Cardiac septum (tissue), 1 donor: Measurements from ENCODE around the gene TASP1. TPM values are rescaled to one million over a fixed set of nuclear protein-coding genes. Genes with fewer than 3 reads are reported as not detected.
"Not testable (repeated sequence)": the region's sequence is repeated elsewhere in the genome, so short reads cannot be mapped to it uniquely, and the experiment has no call there.

ENCODE experiments used
- DNase-seq: peaks from one replicate; pipeline ENCODE4 v3.0.0-alpha.2; 2020; ENCODE audit warnings: low spot score
- intact Hi-C: fragments of 100-400 bp; cut with DNase I; formaldehyde crosslinking; loops from one replicate; pipeline ENCODE4 v1.14.0; 2022
- total RNA-seq: library from RNA; stranded (reverse); fragmentation: NEBNext Ultra II Directional; extraction: Animal tissue kit (Norgen Biotek cat#: 25700); gene quantifications from one replicate; pipeline ENCODE4 v1.2.1, GENCODE V29; 2021
- donor health status: DM: no; HTN: no; CAD: no.

TASP1 gene
- total RNA-seq, 1 donor from 2014 or later, result 9.7 TPM

DNA sequence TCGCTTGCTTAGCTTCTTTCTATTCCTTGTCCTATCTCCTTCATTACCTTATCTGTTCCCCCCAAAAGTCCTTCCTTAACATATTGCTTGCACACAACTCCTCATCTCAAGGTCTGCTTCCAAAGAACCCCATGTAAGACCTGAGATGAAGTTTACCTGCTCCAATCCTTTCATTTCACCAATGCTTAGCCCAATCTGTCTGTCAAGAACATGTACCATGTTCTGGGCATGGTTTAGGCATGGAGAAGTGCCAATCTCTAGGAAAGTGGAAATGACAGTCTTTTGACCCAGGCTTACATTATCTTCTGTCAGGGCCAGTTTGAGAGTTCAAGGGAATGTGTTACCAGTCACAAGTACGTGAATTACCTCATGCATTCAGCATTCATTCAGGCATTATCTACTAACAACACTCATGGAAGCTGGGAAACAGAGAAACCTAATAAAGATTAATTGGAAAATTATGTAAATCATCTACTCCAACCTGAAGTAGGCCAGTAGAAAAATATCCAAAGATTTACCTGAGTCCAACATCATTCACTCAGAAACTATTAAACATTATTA is 15.8 kb upstream of the TASP1 start:
- DNase-seq, result no peak
- intact Hi-C loops, result loop anchor here (5.0 kb wide), 1 partner anchor 128 kb away; the partner anchor contains the start of gene ESF1

DNA sequence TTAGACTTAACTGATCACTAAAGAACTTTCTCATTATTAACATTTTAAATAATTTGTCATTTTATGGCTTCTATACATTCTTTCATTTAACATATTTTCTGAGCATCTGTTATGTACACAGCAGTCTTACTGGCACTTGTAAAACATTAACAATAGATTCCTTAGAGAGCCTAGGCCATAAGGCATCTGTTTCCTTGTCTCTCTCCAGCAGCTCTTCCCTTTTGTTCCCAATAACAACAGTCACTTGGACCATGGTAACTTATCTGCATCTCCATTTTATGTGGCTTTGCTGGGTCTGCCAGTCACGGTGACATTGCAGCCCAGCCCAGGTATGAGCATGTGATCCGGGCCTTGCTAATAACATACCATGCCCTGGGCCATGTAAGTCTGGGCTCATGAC is 11.7 kb upstream of the TASP1 start:
- no peak for DNase-seq
- intact Hi-C loops, result loop anchor here (5.0 kb wide), 1 partner anchor 132 kb away; the partner anchor contains the start of gene ESF1

DNA sequence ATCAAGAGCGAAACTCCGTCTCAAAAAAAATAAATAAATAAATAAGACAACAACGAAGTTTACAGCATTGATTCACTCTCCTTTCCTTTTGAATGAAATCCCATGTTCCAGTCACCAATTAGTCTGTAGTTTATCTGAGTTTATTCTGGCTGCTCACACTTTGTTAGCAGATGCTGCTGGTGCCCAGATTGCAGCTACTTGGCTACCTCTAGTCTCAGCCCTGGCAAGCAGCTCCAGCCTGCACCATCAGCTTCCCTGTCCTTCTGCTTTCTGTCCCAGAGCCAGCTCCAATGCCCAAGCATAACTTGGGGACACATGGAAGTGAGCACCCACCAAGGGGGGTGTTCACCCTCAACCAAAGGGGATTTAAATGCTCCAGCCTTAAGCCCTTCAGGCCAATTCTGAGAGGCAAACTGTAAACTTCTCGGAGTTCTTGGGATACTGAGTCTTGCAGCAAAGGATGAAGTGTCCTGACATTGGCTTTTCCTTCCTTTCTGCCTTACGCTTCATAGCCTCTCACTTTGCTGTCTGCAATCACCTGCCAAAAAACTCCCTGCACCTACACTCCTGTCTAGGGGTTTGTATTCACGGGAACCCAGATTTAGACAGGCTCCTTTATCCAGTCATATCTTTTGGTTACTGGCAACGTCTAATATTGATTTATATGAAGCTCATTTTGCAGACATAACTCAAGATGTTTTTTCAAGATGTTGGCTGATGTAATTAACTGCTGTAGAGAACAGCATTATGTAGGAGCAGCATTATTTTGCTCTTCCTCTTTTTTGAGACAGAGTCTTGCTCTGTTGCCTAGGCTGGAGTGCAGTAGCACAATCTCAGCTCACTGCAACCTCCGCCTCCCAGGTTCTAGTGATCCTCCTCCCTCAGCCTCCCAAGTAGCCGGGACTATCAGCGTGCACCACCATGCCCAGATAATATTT is 9.8 kb upstream of the TASP1 start:
- intact Hi-C loops, result no loop called here
- no peak for DNase-seq

DNA sequence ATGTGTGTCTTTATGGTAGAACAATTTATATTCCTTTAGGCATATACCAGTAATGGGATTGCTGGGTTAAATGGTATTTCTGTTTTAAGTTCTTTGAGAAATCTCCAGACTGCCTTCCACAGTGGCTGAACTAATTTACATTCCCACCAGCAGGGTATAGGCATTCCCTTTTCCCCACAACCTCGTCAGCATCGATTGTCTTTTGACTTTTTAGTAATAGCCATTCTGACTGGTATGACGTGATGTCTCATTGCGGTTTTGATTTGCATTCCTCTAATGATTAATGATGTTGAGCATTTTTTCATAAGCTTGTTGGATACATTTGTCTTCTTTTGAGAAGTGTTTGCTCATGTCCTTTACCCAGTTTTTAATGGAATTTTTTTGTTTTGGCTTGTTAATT is 5.3 kb upstream of the TASP1 start:
- intact Hi-C loops, result no loop called here
- no peak for DNase-seq

DNA sequence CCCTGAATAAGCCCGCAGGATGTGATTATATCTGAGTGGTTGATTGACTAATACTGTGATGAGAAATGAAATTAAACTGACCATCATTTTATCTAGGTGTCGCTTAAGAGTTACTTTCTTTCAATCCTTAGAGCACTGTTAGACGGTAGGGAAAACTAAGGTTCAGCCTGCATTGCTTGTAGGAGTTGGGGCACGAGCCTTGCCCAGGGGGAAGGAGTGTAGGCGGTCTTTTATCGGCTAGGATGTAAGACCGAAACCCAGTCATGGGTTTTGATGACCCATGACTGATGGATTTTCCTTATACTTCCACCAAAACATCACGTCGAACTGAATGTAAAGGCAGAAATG is 392 bp upstream of the TASP1 start:
- intact Hi-C loops, result no loop called here
- no peak for DNase-seq

DNA sequence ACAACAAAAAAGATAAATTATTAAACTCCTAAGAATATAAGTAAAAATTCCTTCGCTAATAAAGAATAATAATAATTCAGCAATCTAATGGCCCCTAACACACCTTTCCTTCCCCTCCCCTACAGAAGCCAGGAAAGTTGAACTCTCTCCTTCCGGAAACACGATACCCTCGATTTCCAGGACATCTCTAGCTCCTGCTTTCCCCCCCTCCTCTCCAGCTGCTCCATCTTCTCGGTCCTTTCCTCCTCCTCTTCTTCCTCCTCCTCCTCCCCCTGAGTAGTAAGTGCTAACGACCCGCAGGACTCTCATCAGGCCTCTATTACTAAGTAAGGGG is 603 bp downstream of the TASP1 start:
- no peak for DNase-seq
- intact Hi-C loops, result no loop called here

DNA sequence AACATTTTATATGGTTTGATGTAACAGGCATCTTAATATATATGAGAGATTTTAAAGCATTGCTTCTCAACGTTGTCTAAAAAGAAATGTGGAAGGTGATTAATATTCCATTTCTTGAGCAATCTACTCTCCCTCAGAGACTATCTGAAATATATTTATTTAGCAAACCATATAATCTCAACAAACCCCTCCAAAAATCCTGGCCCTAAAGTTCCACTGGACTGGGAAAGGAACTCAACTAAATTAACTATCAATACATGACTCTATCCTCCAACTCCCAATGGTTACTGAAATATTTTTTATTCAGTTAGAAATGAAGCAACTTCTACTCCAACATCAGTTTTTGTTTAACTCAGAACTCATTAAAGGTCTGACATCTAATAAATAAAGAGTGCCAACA is 6.3 kb downstream of the TASP1 start:
- intact Hi-C loops, result no loop called here

DNA sequence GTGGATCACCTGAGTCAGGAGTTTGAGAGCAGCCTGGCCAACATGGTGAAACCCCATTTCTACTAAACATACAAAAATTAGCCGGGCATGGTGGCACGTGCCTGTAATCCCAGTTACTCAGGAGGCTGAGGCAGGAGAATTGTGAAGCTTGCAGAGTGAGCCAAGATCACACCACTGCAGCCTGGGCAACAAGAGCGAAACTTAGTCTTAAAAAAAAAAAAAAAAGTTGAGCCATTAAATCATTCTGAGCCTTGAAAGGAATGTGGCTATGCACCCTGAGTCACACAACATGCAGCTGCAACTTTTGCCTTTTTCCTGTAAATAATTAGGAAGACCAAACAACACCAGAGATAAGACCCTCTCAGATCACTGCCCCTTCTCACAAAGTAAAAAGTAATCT is 11.2 kb downstream of the TASP1 start:
- DNase-seq, intact Hi-C loops: not testable (repeated sequence)

More for the DNA sequence above, 6.3 kb downstream of the TASP1 start:
- no peak for DNase-seq

DNA sequence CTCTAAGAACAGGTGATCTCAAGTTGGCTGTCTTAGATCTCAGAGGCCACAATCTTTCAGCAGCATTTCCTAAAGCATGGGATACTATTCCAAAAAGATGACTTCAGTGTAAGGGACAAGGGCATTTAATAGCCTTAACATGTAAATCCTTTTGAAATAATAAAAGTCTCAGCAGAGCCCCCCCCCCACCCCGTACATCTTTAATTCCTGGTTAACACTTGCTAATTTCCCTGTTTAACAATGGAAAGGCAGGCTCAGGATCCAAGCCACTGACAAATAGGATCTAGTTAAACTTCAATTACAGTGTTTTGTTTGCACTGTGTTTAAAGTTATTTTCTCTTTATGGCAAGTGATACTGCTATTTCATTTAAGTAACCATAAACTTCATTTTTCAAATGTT is 12.0 kb downstream of the TASP1 start:
- DNase-seq, result no peak
- intact Hi-C loops, result no loop called here

DNA sequence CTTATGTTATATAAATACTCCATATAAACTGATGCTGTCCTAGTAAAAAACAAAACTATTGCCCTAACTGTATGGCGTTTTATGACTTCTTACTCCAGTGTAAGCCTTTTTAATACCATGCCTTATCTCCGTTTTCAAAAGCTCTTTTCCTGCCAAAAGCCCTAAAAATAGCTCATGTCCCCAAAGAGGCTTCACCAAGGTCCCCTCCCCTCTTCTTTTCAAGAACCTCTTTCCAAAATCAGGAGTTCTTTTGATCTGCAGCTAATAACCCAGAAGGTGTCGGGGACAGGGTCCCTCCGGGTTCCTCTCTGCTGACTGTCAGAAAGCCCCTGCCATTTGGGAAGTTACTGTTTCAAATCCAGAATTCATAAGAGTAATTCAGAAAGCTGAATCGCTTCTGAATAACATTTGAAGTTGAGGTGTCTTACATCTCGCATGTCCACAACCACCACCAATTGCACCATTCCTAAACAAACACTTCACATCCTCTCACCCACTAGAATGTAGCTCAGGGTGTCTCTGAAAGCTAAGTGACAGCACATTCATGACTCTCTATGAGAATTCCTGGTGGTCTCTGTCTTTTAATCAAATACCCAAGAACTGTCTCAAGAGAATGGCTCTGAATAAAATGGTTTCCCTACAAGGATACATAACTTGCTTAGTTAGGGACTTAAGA is 13.3 kb downstream of the TASP1 start:
- no peak for DNase-seq
- intact Hi-C loops, result no loop called here

DNA sequence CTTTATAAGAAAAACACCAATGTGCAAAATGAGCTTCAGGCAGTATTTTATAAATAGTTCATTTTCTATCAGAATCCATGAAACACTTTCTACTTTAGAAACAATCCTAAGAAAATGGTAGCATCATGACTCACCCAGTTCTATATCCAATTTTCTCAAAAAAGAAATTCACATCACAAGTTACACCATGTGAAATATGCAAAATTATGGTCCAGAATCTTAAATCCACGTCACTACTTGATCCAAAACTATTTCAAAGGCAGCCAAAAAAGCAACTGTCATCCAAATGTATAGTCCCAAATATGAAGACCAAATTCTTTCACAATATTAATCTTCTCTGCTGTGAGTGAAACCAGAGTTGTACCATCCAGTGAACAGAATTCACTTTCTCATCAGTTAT is 19.3 kb downstream of the TASP1 start:
- intact Hi-C loops, DNase-seq: not testable (repeated sequence)

DNA sequence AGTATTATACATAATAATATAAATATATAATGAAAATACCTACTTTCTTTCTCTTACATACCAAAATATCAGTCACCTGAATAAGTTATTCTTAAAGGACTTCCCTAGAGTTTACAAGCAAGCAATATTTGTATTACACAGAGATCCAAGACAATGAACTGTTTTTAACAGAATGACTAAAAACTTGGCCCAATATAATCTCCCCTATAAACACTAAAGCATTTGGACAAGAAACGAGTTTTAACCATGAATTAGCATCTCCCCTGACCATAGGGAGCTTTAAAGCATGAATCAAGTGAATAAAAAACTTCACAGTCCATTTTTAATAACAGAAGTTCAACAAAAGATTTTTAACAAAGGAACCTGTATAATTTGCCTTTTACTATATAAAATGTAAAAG is 20.3 kb downstream of the TASP1 start:
- intact Hi-C loops, DNase-seq: not testable (repeated sequence)

DNA sequence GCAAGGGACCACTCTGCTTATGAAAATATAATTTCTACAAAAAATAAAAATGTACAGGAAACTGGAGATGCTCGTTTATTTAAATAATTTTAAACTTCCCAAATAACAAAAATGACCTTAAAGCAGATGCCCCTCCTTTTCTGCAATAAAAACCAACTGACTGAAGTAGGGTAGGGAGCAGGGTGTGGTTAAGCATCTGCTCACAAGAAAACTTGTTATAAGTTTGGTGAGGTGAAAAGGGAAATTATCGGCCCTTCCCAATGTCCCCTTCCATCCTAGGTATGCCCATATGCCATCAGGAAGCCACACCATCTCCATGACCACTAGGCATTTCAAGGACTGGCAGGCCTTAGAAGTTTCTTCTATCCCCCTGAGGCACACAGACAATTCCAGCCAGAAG is 21.1 kb downstream of the TASP1 start:
- DNase-seq, intact Hi-C loops: not testable (repeated sequence)

DNA sequence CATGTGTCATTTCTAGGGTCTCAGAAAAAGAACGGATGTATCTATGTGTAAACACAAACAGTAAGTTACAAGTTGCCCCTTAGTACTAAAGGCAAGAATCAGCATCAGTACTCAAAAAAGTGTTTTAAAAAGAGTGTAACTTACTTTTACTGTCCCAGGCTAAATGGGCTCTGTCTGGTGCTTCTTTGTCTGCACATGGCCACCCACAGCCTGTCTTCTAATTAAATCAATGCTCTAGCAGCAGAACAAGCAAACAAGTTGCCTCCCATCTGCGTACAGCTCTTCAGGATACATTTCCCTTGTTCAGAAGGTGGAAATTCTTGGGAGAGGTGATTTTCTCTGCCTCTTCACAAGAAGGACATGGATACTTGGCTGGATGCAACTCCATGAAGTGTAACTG is 22.0 kb downstream of the TASP1 start:
- DNase-seq, intact Hi-C loops: not testable (repeated sequence)

DNA sequence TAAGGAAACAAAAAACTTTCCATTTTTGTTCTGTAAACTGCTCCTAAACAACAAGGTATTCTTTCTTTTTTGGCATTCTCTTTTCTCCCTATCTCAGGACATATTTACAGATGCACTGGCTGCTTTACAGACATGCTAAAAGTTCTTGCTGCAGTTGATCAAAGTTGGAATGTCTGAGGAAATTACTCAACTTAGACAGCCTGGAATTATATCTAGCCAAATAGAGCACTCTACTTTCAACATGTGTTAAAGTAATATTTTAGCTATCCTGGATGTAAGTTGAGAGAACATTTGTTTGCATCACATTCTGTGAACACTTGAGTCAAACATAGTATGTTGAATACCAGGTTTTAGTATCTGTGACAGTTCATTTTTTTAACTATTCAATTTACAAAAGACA is 24.8 kb downstream of the TASP1 start:
- no peak for DNase-seq
- intact Hi-C loops, result no loop called here

DNA sequence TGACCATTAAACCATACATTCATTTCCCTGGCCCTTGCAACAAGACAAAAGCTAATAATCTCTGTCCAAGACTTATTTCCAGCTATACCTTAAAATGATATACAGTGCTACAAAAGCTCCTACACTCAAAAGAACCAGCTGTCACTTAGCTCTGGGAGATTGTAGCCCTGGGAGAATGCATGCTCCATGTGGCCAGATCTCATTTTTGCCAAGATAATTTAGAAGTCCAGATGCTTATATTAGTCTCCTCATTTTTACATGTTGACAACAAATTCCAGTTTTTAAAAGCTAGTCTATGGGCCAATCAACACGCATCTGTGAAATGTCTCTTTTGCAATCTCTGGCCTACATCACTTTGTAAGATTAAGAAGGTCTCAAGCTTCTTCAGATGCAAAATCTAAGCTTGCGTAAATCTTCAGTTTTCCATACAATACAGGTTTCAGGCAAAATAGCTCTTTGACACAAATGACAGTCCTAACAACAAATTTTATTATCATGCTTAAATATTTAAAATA is 27.1 kb downstream of the TASP1 start:
- no peak for DNase-seq
- intact Hi-C loops, result no loop called here

DNA sequence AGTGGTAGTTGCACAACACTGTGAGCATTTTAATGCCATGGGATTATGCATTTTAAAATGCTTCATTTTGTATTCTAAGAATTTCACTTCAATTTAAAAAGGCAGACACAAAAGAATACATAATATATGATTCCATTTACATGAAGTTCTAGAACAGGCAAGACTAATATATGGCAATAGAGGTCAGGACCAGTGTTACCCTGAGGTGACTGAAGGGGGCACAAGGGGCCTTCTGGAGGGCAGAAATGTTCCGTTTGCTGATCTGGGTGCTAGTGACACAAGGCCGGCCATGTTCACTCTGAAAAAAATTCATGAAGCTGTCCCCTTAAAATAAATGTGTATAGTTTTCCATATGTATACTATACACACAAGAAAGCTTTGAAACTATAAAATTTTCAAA is 28.5 kb downstream of the TASP1 start:
- DNase-seq, result no peak
- intact Hi-C loops, result no loop called here

DNA sequence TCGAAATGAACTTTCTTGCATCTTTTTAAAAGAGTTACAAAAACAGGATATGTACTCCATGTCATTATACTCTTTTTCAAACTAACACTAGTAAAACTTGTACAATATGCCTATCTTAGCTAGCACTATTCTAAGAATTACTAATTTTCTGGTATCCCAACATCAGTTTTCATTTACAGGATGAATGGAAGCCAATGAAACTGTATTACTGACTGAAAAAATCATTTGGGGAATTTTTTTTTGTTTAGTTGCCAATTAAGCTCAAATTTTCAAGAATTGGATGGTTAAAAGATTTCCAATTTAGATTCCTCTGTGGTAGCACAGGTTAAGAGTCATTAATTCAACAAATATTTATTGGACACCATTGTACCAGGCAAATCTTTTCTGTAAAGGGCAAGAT is 30.7 kb downstream of the TASP1 start:
- intact Hi-C loops, result no loop called here
- no peak for DNase-seq

DNA sequence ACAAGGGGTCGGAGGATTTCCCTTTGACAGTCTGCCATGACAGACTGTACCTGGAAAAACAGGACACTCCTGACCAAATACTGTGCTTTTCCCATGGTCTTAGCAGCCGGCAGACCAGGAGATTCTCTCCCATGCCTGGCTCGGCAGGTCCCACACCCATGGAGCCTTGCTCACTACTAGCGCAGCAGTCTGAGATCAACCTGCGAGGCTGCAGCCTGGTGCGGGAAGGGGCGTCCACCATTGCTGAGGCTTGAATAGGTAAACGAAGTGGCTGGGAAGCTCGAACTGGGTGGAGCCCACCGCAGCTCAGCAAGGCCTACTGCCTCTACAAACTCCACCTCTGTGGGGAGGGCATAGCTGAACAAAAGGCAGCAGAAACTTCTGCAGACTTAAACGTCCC is 45.3 kb downstream of the TASP1 start:
- intact Hi-C loops, result not testable (repeated sequence)

DNA sequence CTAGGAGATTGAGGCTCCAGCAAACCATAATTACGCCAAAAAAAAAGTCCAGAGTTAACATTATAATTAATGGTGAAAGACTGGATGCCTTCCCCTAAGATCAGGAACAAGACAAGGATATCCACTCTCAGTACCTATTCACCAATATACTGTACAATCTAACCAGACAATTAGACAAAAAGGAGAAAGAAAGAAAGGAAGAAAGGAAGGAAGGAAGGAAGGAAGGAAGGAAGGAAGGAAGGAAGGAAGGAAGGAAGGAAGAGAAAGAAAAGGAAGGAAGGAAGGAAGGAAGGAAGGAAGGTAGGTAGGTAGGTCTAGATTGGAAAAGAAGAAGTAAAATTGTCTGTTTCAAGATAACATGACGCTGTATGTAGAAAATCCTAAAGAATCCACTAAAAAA is 50.7 kb downstream of the TASP1 start:
- intact Hi-C loops, result no loop called here
- DNase-seq, result no peak

More for the DNA sequence above, 45.3 kb downstream of the TASP1 start:
- DNase-seq, result not testable (repeated sequence)
